Glomerular visceral epithelial cell (primary cell): ENCODE data around the gene RNF152.
"Not testable (repeated sequence)": the region's sequence is repeated elsewhere in the genome, so short reads cannot be mapped to it uniquely, and the experiment has no call there.

ENCODE experiments used
- DNase-seq: peaks from one replicate; pipeline ENCODE4 v3.0.0-alpha.2; 2016; ENCODE audit errors: extremely low spot score

The RNF152 gene

DNA sequence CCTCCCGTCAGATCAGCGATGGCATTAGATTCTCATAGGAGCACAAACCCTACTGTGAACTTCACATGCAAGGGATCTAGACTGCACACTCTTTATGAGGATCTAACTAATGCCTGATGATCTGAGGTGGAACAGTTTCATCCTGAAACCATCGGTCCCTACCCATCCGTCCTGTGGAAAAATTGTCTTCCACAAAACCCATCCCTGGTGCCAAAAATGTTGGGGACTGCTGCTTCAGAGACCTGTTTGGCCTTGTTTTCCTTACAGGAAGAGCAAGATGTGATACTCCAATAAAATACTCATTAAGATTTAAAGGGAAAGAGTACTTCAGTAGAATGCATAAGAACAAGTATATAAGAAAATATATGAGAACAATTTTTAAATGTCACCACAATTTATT is 71.1 kb downstream of the RNF152 start:
- no peak for DNase-seq

DNA sequence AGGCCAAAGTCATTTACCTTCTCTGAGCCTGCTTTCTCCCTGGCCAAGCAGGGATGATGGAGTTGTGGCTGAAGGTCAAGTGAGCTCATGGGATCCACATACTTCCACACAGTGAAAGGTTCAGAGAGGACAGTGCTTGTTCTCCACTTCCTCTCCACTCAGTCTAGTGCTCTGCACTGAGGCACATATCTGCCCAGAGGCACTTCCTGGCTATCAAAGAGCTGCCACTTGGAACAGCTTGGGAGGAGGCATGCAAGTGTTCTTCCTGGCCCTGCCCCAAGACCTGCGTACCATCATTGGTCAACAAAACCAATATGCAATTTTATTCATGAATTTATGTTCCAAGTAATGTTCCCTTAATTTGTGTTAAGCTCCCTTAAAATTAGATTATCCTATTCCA is 71.9 kb downstream of the RNF152 start:
- no peak for DNase-seq

- no peak for DNase-seq
Measured at GRCh38 chr18:61817086-61817485, 75.7 kb downstream of the RNF152 start.

DNA sequence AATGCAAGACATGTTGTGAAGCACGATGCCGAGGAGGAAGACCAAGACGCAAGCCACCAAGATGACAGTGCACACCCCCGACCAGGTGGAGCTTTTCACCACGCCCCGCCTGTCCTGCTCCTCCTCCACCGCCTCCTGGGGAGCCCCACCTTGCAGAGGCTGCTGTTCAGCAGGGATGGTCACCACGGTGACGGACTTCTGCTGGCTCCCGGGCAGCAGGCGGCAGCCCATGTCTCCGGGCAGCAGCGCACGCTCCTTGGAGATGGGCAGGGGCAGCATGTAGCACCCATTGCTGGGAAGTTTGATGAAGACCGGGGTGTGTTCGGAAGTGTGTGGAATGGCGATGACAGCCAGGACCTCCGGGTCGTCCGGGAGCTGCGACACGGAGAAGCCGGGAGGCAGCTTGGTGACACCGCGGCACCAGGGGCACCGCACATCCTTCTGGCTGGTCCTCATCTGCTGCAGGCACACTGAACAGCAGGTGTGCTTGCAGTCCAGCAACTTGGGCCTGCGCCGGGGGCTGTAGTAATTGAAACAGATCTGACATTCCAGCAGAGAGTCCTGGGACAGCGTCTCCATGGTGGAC is 76.8 kb downstream of the RNF152 start:
- no peak for DNase-seq

DNA sequence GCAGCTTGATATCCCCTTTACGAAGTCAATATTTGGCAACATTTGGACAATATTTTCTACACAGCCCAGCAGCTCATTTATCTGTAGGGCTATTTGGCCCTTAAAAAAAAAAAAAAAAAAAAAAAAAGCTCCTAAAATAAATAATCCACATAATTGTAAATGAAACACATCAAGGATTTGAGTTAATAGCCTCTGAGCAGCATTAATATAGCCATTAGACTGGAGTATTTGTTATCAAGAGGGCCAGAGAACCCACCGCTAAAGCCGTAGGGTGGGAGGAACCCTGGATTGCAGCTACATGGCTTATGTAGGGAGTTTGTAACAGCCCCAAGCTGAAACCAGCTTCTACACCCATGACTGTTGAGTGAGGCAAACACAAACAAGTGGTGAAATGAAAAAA is 84.5 kb downstream of the RNF152 start:
- DNase-seq, result no peak

DNA sequence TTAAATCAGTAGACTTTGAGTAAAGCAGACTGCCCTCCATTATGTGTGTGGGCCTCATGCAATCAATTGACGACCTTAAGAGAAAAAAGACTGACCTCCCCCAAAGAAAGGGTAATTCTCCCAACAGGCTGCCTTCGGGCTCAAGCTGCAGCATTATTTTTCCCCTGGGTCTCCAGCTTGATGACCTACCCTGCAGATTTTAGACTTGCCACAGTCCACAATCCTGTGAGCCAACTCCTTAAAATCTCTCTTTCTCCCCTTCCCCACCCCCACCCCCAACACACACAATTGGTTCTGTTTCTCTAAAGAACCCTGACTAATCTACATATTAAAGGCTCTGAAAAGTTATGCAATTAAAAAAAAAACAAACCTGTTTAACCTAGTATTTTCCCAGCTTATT is 89.4 kb downstream of the RNF152 start:
- no peak for DNase-seq

GRCh38 chr18:61797696-61798590 is 94.9 kb downstream of the RNF152 start:
- no peak for DNase-seq

- DNase-seq, result no peak
Measured at GRCh38 chr18:61791031-61791430, 101.8 kb downstream of the RNF152 start.

DNA sequence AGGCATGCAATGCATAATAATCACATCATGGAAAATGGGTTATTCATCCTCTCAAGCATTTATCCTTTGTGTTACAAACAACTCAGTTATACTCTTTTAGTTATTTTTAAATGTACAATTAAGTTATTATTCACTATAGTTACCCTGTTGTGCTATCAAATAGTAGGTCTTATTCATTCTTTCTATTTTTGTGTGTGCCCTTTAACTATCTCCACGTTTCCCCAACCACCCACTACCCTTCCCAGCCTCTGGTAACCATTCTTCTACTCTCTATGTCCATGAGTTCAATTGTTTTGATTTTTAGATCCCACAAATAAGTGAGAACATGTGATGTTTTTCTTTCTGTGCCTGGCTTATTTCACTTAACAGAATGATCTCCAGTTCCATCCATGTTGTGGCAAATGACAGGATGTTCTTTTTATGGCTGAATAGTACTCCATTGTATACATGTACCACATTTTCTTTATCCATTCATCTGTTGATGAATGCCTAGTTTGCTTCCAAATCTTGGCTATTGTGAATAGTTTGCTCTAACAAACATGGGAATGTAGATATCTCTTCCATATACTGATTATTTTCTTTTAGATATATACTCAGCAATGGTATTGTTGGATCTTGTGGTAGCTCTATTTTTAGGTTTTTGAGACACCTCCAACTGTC is 105.7 kb downstream of the RNF152 start:
- not testable (repeated sequence) for DNase-seq

DNA sequence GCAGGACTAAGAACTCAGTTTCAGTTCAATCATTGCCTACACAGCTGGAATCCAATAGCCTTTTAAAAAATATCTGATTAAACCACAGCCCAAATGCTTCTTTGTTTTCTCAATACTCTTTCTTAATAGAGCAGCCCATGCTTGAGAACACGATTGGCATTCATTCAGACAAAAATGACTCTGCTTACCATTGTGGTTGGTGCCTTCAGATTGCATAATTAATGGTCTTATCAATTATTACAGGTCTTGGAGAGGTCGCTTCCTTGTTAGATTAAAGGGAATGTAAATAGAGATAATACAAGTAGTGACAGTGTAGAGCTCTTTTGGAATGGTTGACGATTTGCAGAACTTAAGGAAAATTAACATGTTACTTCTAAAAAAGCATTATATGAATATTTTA is 107.2 kb downstream of the RNF152 start:
- no peak for DNase-seq

DNA sequence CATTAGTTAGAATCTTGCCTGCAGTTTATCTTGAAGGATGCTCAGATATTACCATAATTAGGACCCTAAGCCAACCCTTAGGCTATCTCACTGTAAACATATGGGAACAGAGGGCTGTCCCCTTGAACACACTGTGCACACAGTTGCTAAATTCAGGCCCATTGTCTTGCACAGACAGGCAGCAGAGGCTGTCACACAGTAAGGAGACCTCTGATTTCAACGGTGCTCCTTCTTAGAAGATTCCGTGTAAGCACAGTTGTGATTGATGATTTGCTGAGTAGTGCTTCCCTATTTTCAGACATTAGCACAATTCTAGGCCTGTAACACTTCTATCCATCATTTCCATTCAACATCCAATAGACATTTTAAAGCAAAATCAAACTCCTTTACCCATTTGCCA is 108.0 kb downstream of the RNF152 start:
- no peak for DNase-seq

GRCh38 chr18:61782545-61782944 is 110.3 kb downstream of the RNF152 start:
- no peak for DNase-seq

GRCh38 chr18:61776201-61776600 is 116.6 kb downstream of the RNF152 start:
- DNase-seq, result not testable (repeated sequence)

DNA sequence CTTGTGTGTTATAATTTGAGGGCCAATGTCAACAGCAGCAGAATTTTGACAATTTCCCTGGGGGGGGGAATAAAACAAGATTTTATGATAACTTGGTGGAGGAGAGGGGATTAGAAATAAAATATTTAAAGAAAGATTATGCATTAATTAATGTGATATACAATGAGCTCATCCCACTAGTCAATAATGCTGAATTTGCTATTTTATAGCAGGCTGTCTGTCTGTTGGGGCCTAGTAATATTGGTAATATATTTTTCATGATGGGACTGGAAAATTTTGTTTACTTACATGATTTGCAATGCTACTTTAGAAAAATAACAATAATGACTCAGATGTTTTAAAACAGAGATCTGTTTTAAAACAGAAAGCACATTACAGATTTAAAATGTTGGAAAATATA is 118.0 kb downstream of the RNF152 start:
- no peak for DNase-seq

DNA sequence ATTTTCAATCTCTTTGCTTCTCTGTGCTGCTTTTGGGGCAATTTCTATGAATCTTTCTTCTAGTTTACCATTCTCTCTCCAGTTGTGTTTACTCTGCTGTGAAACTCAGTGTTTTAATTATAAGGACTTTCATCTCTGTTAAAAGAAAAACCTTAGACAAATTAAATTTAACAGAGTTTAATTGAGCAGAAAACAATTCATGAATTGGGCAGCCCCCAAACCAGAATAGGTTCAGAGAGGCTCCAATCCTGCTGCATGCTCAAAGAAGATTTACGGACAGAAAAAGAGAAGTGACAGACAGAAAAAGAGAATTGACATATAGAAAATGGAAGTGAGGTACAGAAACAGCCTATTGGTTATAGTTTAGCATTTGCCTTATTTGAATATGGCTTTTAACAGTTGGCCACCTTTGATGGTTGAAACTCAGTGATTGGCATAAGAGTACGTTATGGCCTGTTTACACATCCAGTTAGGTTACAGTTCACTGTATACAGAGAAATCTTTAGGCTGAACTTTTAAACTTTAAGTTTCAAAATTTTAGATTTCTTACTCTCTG is 120.4 kb downstream of the RNF152 start:
- no peak for DNase-seq

DNA sequence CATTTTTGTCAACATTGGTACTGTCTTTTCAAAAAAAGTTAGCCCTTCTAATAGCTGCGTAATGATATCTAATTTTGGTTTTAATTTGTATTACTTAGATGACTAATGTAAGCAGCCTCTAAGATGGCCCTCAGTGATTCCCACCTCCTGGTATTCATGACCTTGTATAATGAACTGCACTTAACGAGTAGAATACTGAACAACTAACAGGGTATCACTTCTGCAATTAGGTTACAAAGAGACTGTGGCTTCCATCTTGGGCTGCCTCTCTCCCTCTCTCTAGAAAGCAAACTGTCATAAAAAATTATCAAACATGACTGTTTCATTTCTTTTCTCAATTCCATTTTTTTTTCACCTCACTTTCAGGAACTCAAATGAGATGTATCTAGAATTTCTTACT is 120.9 kb downstream of the RNF152 start:
- DNase-seq, result no peak

GRCh38 chr18:61770279-61770678 is 122.5 kb downstream of the RNF152 start:
- no peak for DNase-seq

GRCh38 chr18:61766266-61766884 is 126.4 kb downstream of the RNF152 start:
- no peak for DNase-seq

DNA sequence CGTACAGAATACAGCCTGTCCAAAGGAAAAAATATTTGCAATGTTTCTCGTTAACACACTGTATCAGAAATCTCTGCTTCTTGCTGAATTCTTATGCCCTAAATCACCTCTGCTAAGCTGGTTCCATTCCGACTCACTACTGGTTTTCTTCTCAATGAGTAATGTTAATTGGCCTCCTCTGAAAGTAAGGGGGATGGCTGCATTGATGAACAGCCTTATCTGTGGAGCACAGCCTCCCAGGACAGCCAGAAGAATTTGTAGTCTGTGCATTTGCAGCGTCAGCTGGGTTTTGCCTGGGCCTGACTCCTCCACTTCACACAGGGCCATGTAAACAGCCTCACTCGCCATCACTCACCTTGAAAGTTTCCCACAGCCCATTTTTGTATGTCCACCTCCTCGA is 127.7 kb downstream of the RNF152 start:
- no peak for DNase-seq

DNA sequence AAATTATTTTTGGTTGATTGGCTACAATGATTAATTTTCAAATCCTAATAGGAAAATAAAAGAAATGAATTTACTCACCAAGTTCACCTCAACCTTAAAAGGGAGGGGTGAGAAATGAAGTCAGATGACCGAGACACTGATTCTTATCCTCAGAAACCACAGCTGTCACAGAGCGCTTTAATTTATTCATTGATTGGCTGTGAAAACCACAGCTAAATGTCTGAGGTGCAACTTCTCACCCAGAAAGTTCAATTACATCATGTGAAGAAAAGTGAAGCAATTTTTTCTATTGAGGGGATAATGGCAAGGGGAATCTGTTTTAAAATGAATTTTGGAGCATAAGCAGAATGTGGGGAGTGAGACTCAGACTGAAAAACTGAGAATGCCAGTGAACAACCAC is 128.4 kb downstream of the RNF152 start:
- peak; percentile 37 for DNase-seq

GRCh38 chr18:61761875-61762274 is 130.9 kb downstream of the RNF152 start:
- no peak for DNase-seq
